ENCODE results near the gene ADISSP.

- TF ChIP-seq, protein P1, sequence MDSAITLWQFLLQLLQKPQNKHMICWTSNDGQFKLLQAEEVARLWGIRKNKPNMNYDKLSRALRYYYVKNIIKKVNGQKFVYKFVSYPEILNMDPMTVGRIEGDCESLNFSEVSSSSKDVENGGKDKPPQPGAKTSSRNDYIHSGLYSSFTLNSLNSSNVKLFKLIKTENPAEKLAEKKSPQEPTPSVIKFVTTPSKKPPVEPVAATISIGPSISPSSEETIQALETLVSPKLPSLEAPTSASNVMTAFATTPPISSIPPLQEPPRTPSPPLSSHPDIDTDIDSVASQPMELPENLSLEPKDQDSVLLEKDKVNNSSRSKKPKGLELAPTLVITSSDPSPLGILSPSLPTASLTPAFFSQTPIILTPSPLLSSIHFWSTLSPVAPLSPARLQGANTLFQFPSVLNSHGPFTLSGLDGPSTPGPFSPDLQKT (IDR thresholded peaks at IDR 0.05; ENCODE audit: borderline replicate concordance, low read depth, low read length): no peak
- no peak for TF ChIP-seq REST (tag by site-specific recombination; IDR thresholded peaks at IDR 0.05)
- TF ChIP-seq ZNF555 (tag by site-specific recombination; conservative IDR thresholded peaks at IDR 0.05): no peak
- no peak for TF ChIP-seq CTCF (tag by site-specific recombination; IDR thresholded peaks at IDR 0.05)
- no peak for TF ChIP-seq ZNF211 (tag by site-specific recombination; IDR thresholded peaks at IDR 0.05; ENCODE audit: low read depth)
- TF ChIP-seq TCF7L2 (IDR thresholded peaks at IDR 0.05; ENCODE audit: borderline replicate concordance, low read depth, low read length): no peak
- no peak for TF ChIP-seq ZNF157 (tag by site-specific recombination; IDR thresholded peaks at IDR 0.05)
- TF ChIP-seq TRIM28 (IDR thresholded peaks at IDR 0.05; ENCODE audit: borderline replicate concordance, low read length): no peak
- TF ChIP-seq ZNF785 (tag by site-specific recombination; IDR thresholded peaks at IDR 0.05): no peak
- TF ChIP-seq ZNF248 (tag by site-specific recombination; IDR thresholded peaks at IDR 0.05): no peak
- TF ChIP-seq ZNF398 (tag by site-specific recombination; IDR thresholded peaks at IDR 0.05): no peak
- TF ChIP-seq ZNF423 (tag by site-specific recombination; IDR thresholded peaks at IDR 0.05): no peak
Observed at GRCh38 chr20:3777381-3777715, 9.8 kb upstream of the ADISSP start.
